GM18951 (cell line): ENCODE results near the gene SHOC2.

ENCODE experiments used
- POLR2A ChIP-seq: IDR thresholded peaks from 4 replicates; pipeline ENCODE4 v1.6.1; 2011; ENCODE audit warnings: mild to moderate bottlenecking; ENCODE audit not compliant: insufficient read length, insufficient read depth; ENCODE audit errors: extremely low read depth
- in situ Hi-C: fragments of 300-500 bp; cut with MboI; formaldehyde crosslinking; loops from one replicate; pipeline ENCODE4 v1.12.0; 2022; ENCODE audit warnings: low sequenced_read_pairs, mixed read lengths, inconsistent platforms; ENCODE audit not compliant: unreplicated experiment

Gene SHOC2

GRCh38 chr10:110883924-110884323 lies 35.5 kb upstream of the SHOC2 start:
- TF ChIP-seq POLR2A = no peak
- in situ Hi-C loops = loop anchor here (10.0 to 25.0 kb wide), 2 partner anchors 129 to 272 kb away; no protein-coding TSS in a partner anchor

- no peak for TF ChIP-seq POLR2A
- in situ Hi-C loops = loop anchor here (10.0 to 25.0 kb wide), 2 partner anchors 131 to 274 kb away; no protein-coding TSS in a partner anchor
These were observed 33.3 kb upstream of the SHOC2 start for GRCh38 chr10:110885932-110886674.

- in situ Hi-C loops = loop anchor here (10.0 to 25.0 kb wide), 2 partner anchors 133 to 275 kb away; no protein-coding TSS in a partner anchor
- no peak for TF ChIP-seq POLR2A
These were observed 31.8 kb upstream of the SHOC2 start for GRCh38 chr10:110887560-110887959.

GRCh38 chr10:110892602-110893288 lies 26.7 kb upstream of the SHOC2 start:
- no peak for TF ChIP-seq POLR2A
- in situ Hi-C loops = loop anchor here (5.0 to 25.0 kb wide), 2 partner anchors 85 to 280 kb away; no protein-coding TSS in a partner anchor

GRCh38 chr10:110893559-110894179 lies 25.7 kb upstream of the SHOC2 start:
- in situ Hi-C loops = loop anchor here (5.0 to 25.0 kb wide), 2 partner anchors 86 to 281 kb away; no protein-coding TSS in a partner anchor
- no peak for TF ChIP-seq POLR2A

- in situ Hi-C loops = loop anchor here (25.0 kb wide), 1 partner anchor 285 kb away; no protein-coding TSS in a partner anchor
- no peak for TF ChIP-seq POLR2A
These were observed 22.2 kb upstream of the SHOC2 start for GRCh38 chr10:110897184-110897583.

GRCh38 chr10:110898391-110898790 lies 21.0 kb upstream of the SHOC2 start:
- in situ Hi-C loops = loop anchor here (25.0 kb wide), 1 partner anchor 286 kb away; no protein-coding TSS in a partner anchor
- TF ChIP-seq POLR2A = no peak

GRCh38 chr10:110900983-110901382 lies 18.4 kb upstream of the SHOC2 start:
- in situ Hi-C loops = no loop called here
- peak; percentile 22 for TF ChIP-seq POLR2A

- no peak for TF ChIP-seq POLR2A
- in situ Hi-C loops = no loop called here
These were observed 17.2 kb upstream of the SHOC2 start for GRCh38 chr10:110901954-110902819.

- no peak for TF ChIP-seq POLR2A
- in situ Hi-C loops = no loop called here
These were observed 15.8 kb upstream of the SHOC2 start for GRCh38 chr10:110903280-110904278.

GRCh38 chr10:110910138-110910537 lies 9.3 kb upstream of the SHOC2 start:
- in situ Hi-C loops = no loop called here
- TF ChIP-seq POLR2A = no peak
